GM19452 (cell line): ENCODE results near the gene GP1BB.
"Not testable (repeated sequence)": the region's sequence is repeated elsewhere in the genome, so short reads cannot be mapped to it uniquely, and the experiment has no call there.

Experiments
- ATAC-seq: cut with Tn5 transposase; IDR thresholded peaks from one replicate; pipeline ENCODE4 v1.9.1; 2021; ENCODE audit not compliant: unreplicated experiment

Gene GP1BB

GRCh38 chr22:19723232-19723982 lies at the start of gene GP1BB:
Gene GP1BB, plus strand, starts transcription at chr22:19723539. Its CDS starts 31 bp downstream, at chr22:19723570.
- ATAC-seq, result no peak

- ATAC-seq, result no peak
These were observed 49.7 kb upstream of the GP1BB start for GRCh38 chr22:19673660-19674059.

GRCh38 chr22:19674129-19674928 lies 49.0 kb upstream of the GP1BB start:
- ATAC-seq, result no peak

GRCh38 chr22:19674929-19675253 lies 48.4 kb upstream of the GP1BB start:
- no peak for ATAC-seq

GRCh38 chr22:19675428-19675827 lies 47.9 kb upstream of the GP1BB start:
- no peak for ATAC-seq

GRCh38 chr22:19676437-19676836 lies 46.9 kb upstream of the GP1BB start:
- ATAC-seq, result not testable (repeated sequence)

GRCh38 chr22:19678949-19679521 lies 44.3 kb upstream of the GP1BB start:
- ATAC-seq, result no peak

GRCh38 chr22:19679522-19680101 lies 43.7 kb upstream of the GP1BB start:
- ATAC-seq, result no peak

GRCh38 chr22:19680287-19680881 lies 43.0 kb upstream of the GP1BB start:
- ATAC-seq, result no peak

- no peak for ATAC-seq
These were observed 42.2 kb upstream of the GP1BB start for GRCh38 chr22:19680911-19681862.

- ATAC-seq, result no peak
These were observed 41.5 kb upstream of the GP1BB start for GRCh38 chr22:19681863-19682245.

- no peak for ATAC-seq
These were observed 36.4 kb upstream of the GP1BB start for GRCh38 chr22:19686946-19687345.

- no peak for ATAC-seq
These were observed 35.6 kb upstream of the GP1BB start for GRCh38 chr22:19687561-19688300.

GRCh38 chr22:19688301-19689290 lies 34.7 kb upstream of the GP1BB start:
- no peak for ATAC-seq

- ATAC-seq, result no peak
These were observed 33.9 kb upstream of the GP1BB start for GRCh38 chr22:19689408-19689807.

GRCh38 chr22:19691007-19691720 lies 32.2 kb upstream of the GP1BB start:
- ATAC-seq, result no peak

- ATAC-seq, result no peak
These were observed 31.5 kb upstream of the GP1BB start for GRCh38 chr22:19691721-19692341.
